ENCODE data around the gene SAMD3. TPM values are rescaled to one million over a fixed set of nuclear protein-coding genes. Genes with fewer than 3 reads are reported as not detected.

SAMD3 gene
- total RNA-seq, 1 experiment from 2014 or later, result not detected

DNA sequence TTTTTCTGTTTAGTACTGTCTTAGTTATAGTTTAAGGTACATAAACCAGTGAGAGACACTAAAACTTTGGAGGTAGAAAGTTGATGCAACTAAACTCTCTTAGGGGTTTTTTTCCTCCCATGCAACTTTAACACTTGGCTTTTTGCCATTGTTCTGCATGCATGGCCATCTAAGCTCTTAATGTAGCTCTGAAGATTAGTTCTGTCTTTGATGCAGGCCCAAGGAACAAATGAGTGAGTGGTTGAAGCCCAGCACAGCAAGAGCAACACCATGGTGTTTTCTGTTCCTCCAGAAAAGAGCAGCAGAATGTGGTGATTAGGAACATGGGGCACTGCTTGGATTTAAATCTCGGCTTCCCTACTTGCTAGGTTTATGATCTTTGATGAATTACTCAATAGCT is 115.0 kb downstream of the SAMD3 start:
- in situ Hi-C loops (cut with HindIII; ENCODE audit: low pct_unique_long_range_greater_than_20kb, low sequenced_read_pairs) (no loop called here), intact Hi-C loops (cut with micrococcal nuclease; ENCODE audit: unreplicated experiment) (no loop called here)
- POLR2A ChIA-PET, result no interaction called here
- H3K27ac ChIP-seq (ENCODE audit: low read length), result no peak overlapping the region
- DNase-seq (ENCODE audit: low read depth, low spot score) (no peak), ATAC-seq (no peak)
- no peaks in the 10 kb centered on the region for H3K4me1 ChIP-seq (ENCODE audit: control insufficient read depth, insufficient read depth, low read length)
- CTCF ChIA-PET, result no interaction called here
- no peaks in the 10 kb centered on the region for H3K9me3 ChIP-seq (ENCODE audit: control insufficient read depth, insufficient read depth, low read depth, low read length)
- H3K4me3 ChIP-seq (ENCODE audit: low read depth in 2 of 2, low read length in 2 of 2), result no peak overlapping the region
- TF ChIP-seq SIN3A (IDR thresholded peaks at IDR 0.05; ENCODE audit: borderline replicate concordance, insufficient read depth, low read depth, low read length) (no peak), TCF7L2 (IDR thresholded peaks at IDR 0.05; ENCODE audit: low read depth, low read length) (no peak), POLR2AphosphoS5 (IDR thresholded peaks at IDR 0.05; ENCODE audit: low read depth, low read length) (no peak)
- TF ChIP-seq, protein P1, sequence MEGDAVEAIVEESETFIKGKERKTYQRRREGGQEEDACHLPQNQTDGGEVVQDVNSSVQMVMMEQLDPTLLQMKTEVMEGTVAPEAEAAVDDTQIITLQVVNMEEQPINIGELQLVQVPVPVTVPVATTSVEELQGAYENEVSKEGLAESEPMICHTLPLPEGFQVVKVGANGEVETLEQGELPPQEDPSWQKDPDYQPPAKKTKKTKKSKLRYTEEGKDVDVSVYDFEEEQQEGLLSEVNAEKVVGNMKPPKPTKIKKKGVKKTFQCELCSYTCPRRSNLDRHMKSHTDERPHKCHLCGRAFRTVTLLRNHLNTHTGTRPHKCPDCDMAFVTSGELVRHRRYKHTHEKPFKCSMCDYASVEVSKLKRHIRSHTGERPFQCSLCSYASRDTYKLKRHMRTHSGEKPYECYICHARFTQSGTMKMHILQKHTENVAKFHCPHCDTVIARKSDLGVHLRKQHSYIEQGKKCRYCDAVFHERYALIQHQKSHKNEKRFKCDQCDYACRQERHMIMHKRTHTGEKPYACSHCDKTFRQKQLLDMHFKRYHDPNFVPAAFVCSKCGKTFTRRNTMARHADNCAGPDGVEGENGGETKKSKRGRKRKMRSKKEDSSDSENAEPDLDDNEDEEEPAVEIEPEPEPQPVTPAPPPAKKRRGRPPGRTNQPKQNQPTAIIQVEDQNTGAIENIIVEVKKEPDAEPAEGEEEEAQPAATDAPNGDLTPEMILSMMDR (IDR thresholded peaks at IDR 0.05), result no peak
- TF ChIP-seq, protein P2, sequence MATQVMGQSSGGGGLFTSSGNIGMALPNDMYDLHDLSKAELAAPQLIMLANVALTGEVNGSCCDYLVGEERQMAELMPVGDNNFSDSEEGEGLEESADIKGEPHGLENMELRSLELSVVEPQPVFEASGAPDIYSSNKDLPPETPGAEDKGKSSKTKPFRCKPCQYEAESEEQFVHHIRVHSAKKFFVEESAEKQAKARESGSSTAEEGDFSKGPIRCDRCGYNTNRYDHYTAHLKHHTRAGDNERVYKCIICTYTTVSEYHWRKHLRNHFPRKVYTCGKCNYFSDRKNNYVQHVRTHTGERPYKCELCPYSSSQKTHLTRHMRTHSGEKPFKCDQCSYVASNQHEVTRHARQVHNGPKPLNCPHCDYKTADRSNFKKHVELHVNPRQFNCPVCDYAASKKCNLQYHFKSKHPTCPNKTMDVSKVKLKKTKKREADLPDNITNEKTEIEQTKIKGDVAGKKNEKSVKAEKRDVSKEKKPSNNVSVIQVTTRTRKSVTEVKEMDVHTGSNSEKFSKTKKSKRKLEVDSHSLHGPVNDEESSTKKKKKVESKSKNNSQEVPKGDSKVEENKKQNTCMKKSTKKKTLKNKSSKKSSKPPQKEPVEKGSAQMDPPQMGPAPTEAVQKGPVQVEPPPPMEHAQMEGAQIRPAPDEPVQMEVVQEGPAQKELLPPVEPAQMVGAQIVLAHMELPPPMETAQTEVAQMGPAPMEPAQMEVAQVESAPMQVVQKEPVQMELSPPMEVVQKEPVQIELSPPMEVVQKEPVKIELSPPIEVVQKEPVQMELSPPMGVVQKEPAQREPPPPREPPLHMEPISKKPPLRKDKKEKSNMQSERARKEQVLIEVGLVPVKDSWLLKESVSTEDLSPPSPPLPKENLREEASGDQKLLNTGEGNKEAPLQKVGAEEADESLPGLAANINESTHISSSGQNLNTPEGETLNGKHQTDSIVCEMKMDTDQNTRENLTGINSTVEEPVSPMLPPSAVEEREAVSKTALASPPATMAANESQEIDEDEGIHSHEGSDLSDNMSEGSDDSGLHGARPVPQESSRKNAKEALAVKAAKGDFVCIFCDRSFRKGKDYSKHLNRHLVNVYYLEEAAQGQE (IDR thresholded peaks at IDR 0.05; ENCODE audit: insufficient read depth in 1 of 2, low read depth in 2 of 2, low read length in 1 of 2), result no peak
- no peaks in the 10 kb centered on the region for H3K36me3 ChIP-seq (ENCODE audit: control insufficient read depth, insufficient read depth, low read length)
- no peaks in the 10 kb centered on the region for H3K27me3 ChIP-seq (ENCODE audit: control insufficient read depth, insufficient read depth, low read length)
- no TSS peak for BruUV-seq (replicated peaks)

DNA sequence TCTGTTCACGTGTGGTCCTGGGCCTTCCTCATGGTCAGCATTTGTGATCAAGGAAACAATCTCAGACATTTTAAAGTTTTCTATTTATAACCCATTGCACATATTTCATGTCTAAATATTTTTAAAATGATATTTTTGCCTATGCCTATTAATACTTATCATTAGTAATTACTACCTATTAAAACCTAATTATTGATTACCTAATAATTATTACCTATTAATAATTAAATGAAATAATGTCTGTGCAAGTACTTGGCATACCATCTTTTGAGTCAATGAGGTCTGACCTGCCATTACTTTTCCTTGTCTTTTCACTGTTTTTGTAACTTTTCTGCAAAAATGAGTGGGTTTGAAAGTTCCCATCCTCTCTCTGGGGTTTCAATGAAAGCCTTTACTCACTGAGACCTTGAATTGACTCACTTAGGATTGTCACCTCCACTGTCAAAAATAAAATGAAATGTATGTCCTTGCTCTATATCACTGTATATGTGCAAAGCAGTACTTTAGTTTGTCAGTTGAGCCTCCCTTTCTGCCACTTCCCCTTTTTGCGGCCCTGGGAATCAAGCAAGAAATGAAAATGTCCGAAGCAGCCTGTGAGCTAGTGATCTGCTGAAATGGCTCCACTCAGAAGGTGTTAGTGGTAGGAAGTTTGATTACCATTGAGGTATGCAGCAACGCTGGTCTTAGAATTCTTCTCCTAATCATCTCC is 116.6 kb downstream of the SAMD3 start:
- no peak overlapping the region for H3K27ac ChIP-seq (ENCODE audit: low read length)
- no peak for DNase-seq (ENCODE audit: low read depth, low spot score)
- in situ Hi-C loops (cut with HindIII; ENCODE audit: low pct_unique_long_range_greater_than_20kb, low sequenced_read_pairs) (no loop called here), intact Hi-C loops (cut with micrococcal nuclease; ENCODE audit: unreplicated experiment) (no loop called here)
- ChIA-PET CTCF (no interaction called here), POLR2A (no interaction called here)
- no peaks in the 10 kb centered on the region for H3K9me3 ChIP-seq (ENCODE audit: control insufficient read depth, insufficient read depth, low read depth, low read length)
- H3K4me1 ChIP-seq (ENCODE audit: control insufficient read depth, insufficient read depth, low read length), result no peaks in the 10 kb centered on the region
- H3K27me3 ChIP-seq (ENCODE audit: control insufficient read depth, insufficient read depth, low read length), result no peaks in the 10 kb centered on the region
- no TSS peak for BruUV-seq (replicated peaks)
- TF ChIP-seq POLR2AphosphoS5 (IDR thresholded peaks at IDR 0.05; ENCODE audit: low read depth, low read length) (no peak), TCF7L2 (IDR thresholded peaks at IDR 0.05; ENCODE audit: low read depth, low read length) (no peak), SIN3A (IDR thresholded peaks at IDR 0.05; ENCODE audit: borderline replicate concordance, insufficient read depth, low read depth, low read length) (no peak)
- TF ChIP-seq, protein P1 (IDR thresholded peaks at IDR 0.05), result no peak
- TF ChIP-seq, protein P2 (IDR thresholded peaks at IDR 0.05; ENCODE audit: insufficient read depth in 1 of 2, low read depth in 2 of 2, low read length in 1 of 2), result no peak
- no peaks in the 10 kb centered on the region for H3K36me3 ChIP-seq (ENCODE audit: control insufficient read depth, insufficient read depth, low read length)
- H3K4me3 ChIP-seq (ENCODE audit: low read depth in 2 of 2, low read length in 2 of 2), result no peak overlapping the region
- ATAC-seq, result no peak

All from Panc1 (cell line).